ENCODE results near the gene FAM209B.

FAM209B gene

DNA sequence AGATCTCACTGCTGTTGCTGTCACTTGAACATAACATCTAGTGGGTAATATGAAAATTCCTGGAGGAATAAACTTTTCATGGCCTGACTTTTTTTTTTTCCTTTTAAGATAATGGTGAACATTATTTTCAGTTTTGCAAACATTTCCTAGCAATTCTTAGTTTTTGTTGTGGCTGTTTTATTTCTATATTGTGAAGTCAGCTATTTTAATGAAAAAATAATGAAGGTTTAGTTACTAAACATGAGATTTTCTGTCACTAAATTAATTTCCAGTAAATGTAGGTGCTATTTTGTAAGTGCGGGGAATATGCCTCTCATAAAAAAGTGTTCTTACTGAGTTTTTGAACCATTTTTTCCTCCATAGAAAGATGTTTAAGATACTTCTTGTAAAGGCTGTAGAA, 31.9 kb upstream of the FAM209B start:
- H3F3A ChIP-seq (ENCODE audit: control insufficient read depth, insufficient read depth) = no peaks in the 10 kb centered on the region
- no peaks in the 10 kb centered on the region for H3K9me2 ChIP-seq (replicated peaks; ENCODE audit: control insufficient read depth, low read length)
- H4K20me1 ChIP-seq (ENCODE audit: control insufficient read depth, insufficient read depth, low read depth, low read length) = no peaks in the 10 kb centered on the region
- no peaks in the 10 kb centered on the region for H3K4me1 ChIP-seq (ENCODE audit: control insufficient read depth, low read length)
- H3K4me3 ChIP-seq (ENCODE audit: low read length) = no peak overlapping the region
- no peak overlapping the region for H3K27ac ChIP-seq (ENCODE audit: low read depth, low read length)
- H3K4me2 ChIP-seq (ENCODE audit: low read length) = no peak overlapping the region
- H3K36me3 ChIP-seq (ENCODE audit: control insufficient read depth, low read length) = peaks cover 19% of the 10 kb centered on the region
- no peaks in the 10 kb centered on the region for H3K27me3 ChIP-seq (ENCODE audit: control insufficient read depth, low read length)
- H3K79me2 ChIP-seq (ENCODE audit: control insufficient read depth, low read length) = no peaks in the 10 kb centered on the region
- TF ChIP-seq EZH2phosphoT487 (IDR thresholded peaks at IDR 0.05; ENCODE audit: borderline replicate concordance, low read length) = no peak
- TF ChIP-seq, protein P1, sequence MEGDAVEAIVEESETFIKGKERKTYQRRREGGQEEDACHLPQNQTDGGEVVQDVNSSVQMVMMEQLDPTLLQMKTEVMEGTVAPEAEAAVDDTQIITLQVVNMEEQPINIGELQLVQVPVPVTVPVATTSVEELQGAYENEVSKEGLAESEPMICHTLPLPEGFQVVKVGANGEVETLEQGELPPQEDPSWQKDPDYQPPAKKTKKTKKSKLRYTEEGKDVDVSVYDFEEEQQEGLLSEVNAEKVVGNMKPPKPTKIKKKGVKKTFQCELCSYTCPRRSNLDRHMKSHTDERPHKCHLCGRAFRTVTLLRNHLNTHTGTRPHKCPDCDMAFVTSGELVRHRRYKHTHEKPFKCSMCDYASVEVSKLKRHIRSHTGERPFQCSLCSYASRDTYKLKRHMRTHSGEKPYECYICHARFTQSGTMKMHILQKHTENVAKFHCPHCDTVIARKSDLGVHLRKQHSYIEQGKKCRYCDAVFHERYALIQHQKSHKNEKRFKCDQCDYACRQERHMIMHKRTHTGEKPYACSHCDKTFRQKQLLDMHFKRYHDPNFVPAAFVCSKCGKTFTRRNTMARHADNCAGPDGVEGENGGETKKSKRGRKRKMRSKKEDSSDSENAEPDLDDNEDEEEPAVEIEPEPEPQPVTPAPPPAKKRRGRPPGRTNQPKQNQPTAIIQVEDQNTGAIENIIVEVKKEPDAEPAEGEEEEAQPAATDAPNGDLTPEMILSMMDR (IDR thresholded peaks at IDR 0.05; ENCODE audit: low read depth, low read length, poor library complexity, severe bottlenecking) = no peak
- no peaks in the 10 kb centered on the region for H3K9me3 ChIP-seq (ENCODE audit: control insufficient read depth, insufficient read depth, low read length)

DNA sequence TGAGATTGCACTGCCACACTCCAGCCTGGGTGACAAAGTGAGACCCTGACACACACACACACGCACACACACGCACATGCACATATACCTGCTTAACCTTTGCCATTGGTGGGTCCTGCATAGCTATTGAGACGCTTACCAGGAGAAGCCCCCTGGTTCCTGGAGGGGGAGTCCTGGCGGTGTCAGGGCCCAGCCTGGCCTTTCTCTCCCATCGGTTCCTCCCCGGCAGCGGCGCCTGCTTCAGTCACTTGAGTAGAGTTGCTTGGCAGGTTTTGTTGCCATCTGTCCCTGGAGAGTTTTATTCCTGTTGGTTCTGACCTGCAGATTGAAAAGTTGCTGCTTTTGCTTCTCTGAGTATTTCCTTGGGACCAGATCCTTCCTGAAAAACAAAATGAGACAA, 29.1 kb upstream of the FAM209B start:
- no peaks in the 10 kb centered on the region for H3K79me2 ChIP-seq (ENCODE audit: control insufficient read depth, low read length)
- no peaks in the 10 kb centered on the region; the same call in 1 of the 2 replicates for H3K36me3 ChIP-seq (ENCODE audit: control insufficient read depth, low read length)
- H3K4me1 ChIP-seq (ENCODE audit: control insufficient read depth, low read length) = no peaks in the 10 kb centered on the region
- no peaks in the 10 kb centered on the region for H4K20me1 ChIP-seq (ENCODE audit: control insufficient read depth, insufficient read depth, low read depth, low read length)
- no peak overlapping the region for H3K4me3 ChIP-seq (ENCODE audit: low read length)
- no peak overlapping the region for H3K4me2 ChIP-seq (ENCODE audit: low read length)
- no peaks in the 10 kb centered on the region for H3K9me2 ChIP-seq (replicated peaks; ENCODE audit: control insufficient read depth, low read length)
- TF ChIP-seq EZH2phosphoT487 (IDR thresholded peaks at IDR 0.05; ENCODE audit: borderline replicate concordance, low read length) = no peak
- TF ChIP-seq, protein P1 (IDR thresholded peaks at IDR 0.05; ENCODE audit: low read depth, low read length, poor library complexity, severe bottlenecking) = no peak
- H3F3A ChIP-seq (ENCODE audit: control insufficient read depth, insufficient read depth) = no peaks in the 10 kb centered on the region
- H3K27me3 ChIP-seq (ENCODE audit: control insufficient read depth, low read length) = no peaks in the 10 kb centered on the region
- H3K27ac ChIP-seq (ENCODE audit: low read depth, low read length) = no peak overlapping the region
- no peaks in the 10 kb centered on the region for H3K9me3 ChIP-seq (ENCODE audit: control insufficient read depth, insufficient read depth, low read length)

DNA sequence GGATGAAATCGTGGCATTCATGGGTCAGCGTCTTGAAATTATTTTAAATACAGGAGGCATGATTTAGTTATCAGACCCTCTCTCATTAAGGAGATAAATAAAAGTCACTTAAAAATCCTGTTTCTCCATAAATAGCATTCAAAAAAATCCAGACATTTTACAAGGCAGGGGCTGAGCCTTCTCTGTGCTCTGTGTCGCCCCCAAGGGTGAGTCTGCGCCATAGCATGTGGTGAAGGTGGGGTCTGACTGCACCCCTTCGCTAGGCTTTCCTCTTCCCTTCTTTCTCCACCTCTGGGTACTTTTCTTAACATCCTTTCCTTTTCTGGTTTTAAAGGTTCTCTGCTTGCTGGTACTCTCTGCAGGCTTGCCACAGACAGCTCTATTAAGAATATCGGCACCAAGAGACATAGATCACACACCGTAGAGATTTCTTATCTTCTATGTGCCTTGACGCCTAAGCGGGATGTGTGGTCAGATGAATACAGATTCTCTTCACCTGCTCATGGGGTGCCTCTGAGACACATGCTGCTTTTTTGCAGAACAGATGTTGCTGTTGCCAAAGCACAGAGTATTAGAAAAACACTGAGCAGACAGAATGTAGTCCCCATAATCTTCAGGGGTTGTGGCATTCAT, 28.6 kb upstream of the FAM209B start:
- Histone ChIP-seq H3K79me2 (ENCODE audit: control insufficient read depth, low read length) (no peaks in the 10 kb centered on the region), H3K27ac (ENCODE audit: low read depth, low read length) (no peak overlapping the region), H3K36me3 (ENCODE audit: control insufficient read depth, low read length) (no peaks in the 10 kb centered on the region; the same call in 1 of the 2 replicates), H3K9me3 (ENCODE audit: control insufficient read depth, insufficient read depth, low read length) (no peaks in the 10 kb centered on the region), H4K20me1 (ENCODE audit: control insufficient read depth, insufficient read depth, low read depth, low read length) (no peaks in the 10 kb centered on the region), H3K9me2 (replicated peaks; ENCODE audit: control insufficient read depth, low read length) (no peaks in the 10 kb centered on the region), H3K4me1 (ENCODE audit: control insufficient read depth, low read length) (no peaks in the 10 kb centered on the region), H3F3A (ENCODE audit: control insufficient read depth, insufficient read depth) (no peaks in the 10 kb centered on the region), H3K4me2 (ENCODE audit: low read length) (no peak overlapping the region), H3K4me3 (ENCODE audit: low read length) (no peak overlapping the region), H3K27me3 (ENCODE audit: control insufficient read depth, low read length) (no peaks in the 10 kb centered on the region)
- TF ChIP-seq, protein P1 (IDR thresholded peaks at IDR 0.05; ENCODE audit: low read depth, low read length, poor library complexity, severe bottlenecking) = peak; percentile 71
- no peak for TF ChIP-seq EZH2phosphoT487 (IDR thresholded peaks at IDR 0.05; ENCODE audit: borderline replicate concordance, low read length)

Measured in DOHH2 (cell line).